OCI-LY7 (cell line): ENCODE data around the gene PPIL6. TPM values are rescaled to one million over a fixed set of nuclear protein-coding genes. Genes with fewer than 3 reads are reported as not detected.

Experiments
- BruUV-seq: library from RNA; stranded (reverse); fragments of 400-500 nt; replicated peaks from 2 replicates; lab custom pipeline; 2021; lab: Mats Ljungman, UMichigan
- CTCF ChIA-PET: fragments of 300-600 bp; sonication (Branson Sonifier 250); formaldehyde crosslinking; loops from one replicate; lab custom pipeline; 2022; ENCODE audit warnings: antibody characterized with exemption; ENCODE audit not compliant: unreplicated experiment; lab: Charles Lee
- POLR2A ChIA-PET: fragments of 300-600 bp; sonication (Branson Sonifier 250); formaldehyde crosslinking; loops from one replicate; lab custom pipeline; 2022; ENCODE audit warnings: antibody characterized with exemption; lab: Charles Lee
- DNase-seq: peaks from one replicate; pipeline ENCODE4 v3.0.0-alpha.2; 2015; ENCODE audit warnings: low spot score
- H2AFZ ChIP-seq: fragments of 200-600 bp; sonication (generic), shearing (Covaris generic); 2 replicates; pipeline ENCODE4 v1.6.1; 2014; ENCODE audit warnings: mild to moderate bottlenecking, antibody characterized with exemption, low read length, moderate library complexity
- H3K27ac ChIP-seq: fragments of 200-600 bp; sonication (generic); 2 replicates; pipeline ENCODE4 v1.5.1; 2014; ENCODE audit warnings: mixed run types, low read depth, mild to moderate bottlenecking, moderate library complexity, low read length, inconsistent platforms; ENCODE audit not compliant: poor library complexity, severe bottlenecking
- H3K36me3 ChIP-seq: fragments of 200-600 bp; sonication (generic); 2 replicates; pipeline ENCODE4 v1.6.1; 2014; ENCODE audit warnings: mild to moderate bottlenecking, antibody characterized with exemption, low read length, moderate library complexity, mixed read lengths; ENCODE audit not compliant: insufficient read depth
- H3K4me1 ChIP-seq: fragments of 200-600 bp; sonication (generic); 2 replicates; pipeline ENCODE4 v1.5.1; 2014; ENCODE audit warnings: mild to moderate bottlenecking, low read length; ENCODE audit not compliant: insufficient read depth, poor library complexity, severe bottlenecking
- H3K4me2 ChIP-seq: fragments of 200-600 bp; sonication (generic); 2 replicates; pipeline ENCODE4 v1.6.1; 2014; ENCODE audit warnings: mild to moderate bottlenecking, low read length
- H3K4me3 ChIP-seq: fragments of 200-600 bp; sonication (generic); 2 replicates; pipeline ENCODE4 v1.5.1; 2014; ENCODE audit warnings: mild to moderate bottlenecking, low read depth, low read length; ENCODE audit not compliant: poor library complexity, severe bottlenecking
- H3K79me2 ChIP-seq: fragments of 200-600 bp; sonication (generic); 2 replicates; pipeline ENCODE4 v1.6.1; 2016; ENCODE audit warnings: low read depth, mild to moderate bottlenecking, low read length, moderate library complexity, mixed read lengths; ENCODE audit not compliant: insufficient read depth
- H3K9me2 ChIP-seq: fragments of 200-600 bp; sonication (generic); 2 replicates; pipeline ENCODE4 v1.6.1; 2016; ENCODE audit warnings: mild to moderate bottlenecking, low read length, mixed read lengths; ENCODE audit not compliant: insufficient read depth
- H3K9me3 ChIP-seq: fragments of 200-600 bp; sonication (generic); 2 replicates; pipeline ENCODE4 v1.6.1; 2014; ENCODE audit warnings: mild to moderate bottlenecking, mixed run types, low read length, mixed read lengths
- H4K20me1 ChIP-seq: fragments of 200-600 bp; sonication (generic); 2 replicates; pipeline ENCODE4 v1.6.1; 2014; ENCODE audit warnings: mild to moderate bottlenecking, antibody characterized with exemption, low read length, moderate library complexity, mixed read lengths; ENCODE audit not compliant: insufficient read depth
- CTCF ChIP-seq: fragments of 200-600 bp; sonication (generic); conservative IDR thresholded peaks from 2 replicates; pipeline ENCODE4 v1.5.1; 2014; ENCODE audit warnings: mild to moderate bottlenecking, antibody characterized with exemption, low read length, moderate library complexity, mixed read lengths
- EZH2phosphoT487 ChIP-seq: fragments of 200-600 bp; sonication (generic); IDR thresholded peaks from 2 replicates; pipeline ENCODE4 v1.6.1; 2018; ENCODE audit warnings: low read depth, borderline replicate concordance, mild to moderate bottlenecking, mixed run types, antibody characterized with exemption, low read length, moderate library complexity, mixed read lengths
- intact Hi-C: fragments of 100-400 bp; cut with micrococcal nuclease; formaldehyde crosslinking; loops from one replicate; pipeline ENCODE4 v1.10.0; 2022; ENCODE audit not compliant: unreplicated experiment
- total RNA-seq, 2 experiments: library from RNA; depleted of rRNA in 1 of 2; stranded (reverse); fragments of >200 nt in 1 of 2; shearing (Covaris generic) in 1 of 2; gene quantifications; 2 replicates each; pipeline ENCODE4 v1.2.3, GENCODE V29; 2014 to 2022

The PPIL6 gene
- total RNA-seq, 2 experiments from 2014 or later: 1.6 to 1.7 TPM

- Histone ChIP-seq H3K4me2 (peak overlapping the region; percentile 99), H3K9me2 (no peaks in the 10 kb centered on the region), H3K4me1 (peaks cover 75% of the 10 kb centered on the region), H4K20me1 (no peaks in the 10 kb centered on the region), H2AFZ (no peak overlapping the region), H3K36me3 (peaks cover 37% of the 10 kb centered on the region), H3K27ac (peak overlapping the region; percentile 99), H3K4me3 (peak overlapping the region; percentile 82), H3K9me3 (no peaks in the 10 kb centered on the region), H3K79me2 (peaks cover 28% of the 10 kb centered on the region; the same call in 1 of the 2 replicates)
- BruUV-seq: no TSS peak
- TF ChIP-seq EZH2phosphoT487: no peak
- no peak for TF ChIP-seq CTCF
- intact Hi-C loops: loop anchor here (1.0 to 10.0 kb wide), 2 partner anchors 28 to 359 kb away; partner anchors contain the start of genes CEP57L1 and SESN1
- ChIA-PET POLR2A (interaction anchor here (0.6 to 6.4 kb wide), 4 partner anchors 12 to 68 kb away, joined by 3 to 64 read pairs (median 12); partner anchors contain the start of genes PPIL6 and SMPD2), CTCF (interaction anchor here (0.6 to 1.5 kb wide), 3 partner anchors 12 to 237 kb away, joined by 3 to 5 read pairs (median 3); partner anchors contain the start of genes AK9 and FIG4)
- DNase-seq: peak; percentile 52
Measured at GRCh38 chr6:109453594-109454495, 13.4 kb upstream of the PPIL6 start.

- Histone ChIP-seq H3K36me3 (peaks cover 43% of the 10 kb centered on the region), H3K4me3 (peak overlapping the region; percentile 82), H3K79me2 (peaks cover 28% of the 10 kb centered on the region; the same call in 1 of the 2 replicates), H3K4me2 (peak overlapping the region; percentile 99), H3K9me2 (no peaks in the 10 kb centered on the region), H3K9me3 (no peaks in the 10 kb centered on the region), H4K20me1 (no peaks in the 10 kb centered on the region), H2AFZ (no peak overlapping the region), H3K27ac (peak overlapping the region; percentile 99), H3K4me1 (peaks cover 69% of the 10 kb centered on the region)
- BruUV-seq: no TSS peak
- POLR2A ChIA-PET: interaction anchor here (4.2 to 6.4 kb wide), 2 partner anchors 11 to 12 kb away, joined by 20 to 64 read pairs; partner anchors contain the start of genes PPIL6 and SMPD2
- no peak for DNase-seq
- intact Hi-C loops: loop anchor here (10.0 kb wide), 1 partner anchor 358 kb away; the partner anchor contains the start of genes CEP57L1 and SESN1
- TF ChIP-seq EZH2phosphoT487 (no peak), CTCF (no peak)
- CTCF ChIA-PET: interaction anchor here (1.5 kb wide), 1 partner anchor 11 kb away, joined by 5 read pairs; no protein-coding TSS in a partner anchor
Measured at GRCh38 chr6:109453156-109453555, 12.7 kb upstream of the PPIL6 start.
